Hepatocyte (in vitro differentiated cells): Measurements from ENCODE around the gene SUSD3.

ENCODE experiments used
- CTCF ChIP-seq: fragments of 200-600 bp; sonication (generic); IDR thresholded peaks from 2 replicates; pipeline ENCODE4 v1.5.1; 2016; ENCODE audit warnings: antibody characterized with exemption, mild to moderate bottlenecking; ENCODE audit not compliant: poor library complexity
- EZH2 ChIP-seq: fragments of 200-600 bp; sonication (generic); IDR thresholded peaks from 2 replicates; pipeline ENCODE4 v1.6.1; 2016; ENCODE audit warnings: antibody characterized with exemption, mild to moderate bottlenecking, borderline replicate concordance

GRCh38 chr9:93076792-93077128 is 18.3 kb downstream of the SUSD3 start:
- no peak for TF ChIP-seq CTCF
- no peak for TF ChIP-seq EZH2
